ENCODE data around the gene CASQ1.

Gene CASQ1

GRCh38 chr1:160189649-160190625 is at the start of gene CASQ1:
Gene CASQ1 (plus strand): TSS chr1:160190575. CDS start chr1:160190752, 177 bp downstream.
- H3K4me3 ChIP-seq (ENCODE audit: low read depth, low read length), result no peak within 1 kb of the TSS
- DNase-seq (ENCODE audit: low read depth), result no peak
- TF ChIP-seq CTCF (conservative IDR thresholded peaks at IDR 0.05; ENCODE audit: low read depth, low read length), result no peak

- no peak overlapping the region for H3K4me3 ChIP-seq (ENCODE audit: low read depth, low read length)
- no peak for TF ChIP-seq CTCF (conservative IDR thresholded peaks at IDR 0.05; ENCODE audit: low read depth, low read length)
- no peak for DNase-seq (ENCODE audit: low read depth)
These were observed 46.7 kb upstream of the CASQ1 start for GRCh38 chr1:160143695-160144094.

- no peak for TF ChIP-seq CTCF (conservative IDR thresholded peaks at IDR 0.05; ENCODE audit: low read depth, low read length)
- no peak overlapping the region for H3K4me3 ChIP-seq (ENCODE audit: low read depth, low read length)
- peak; percentile 33 for DNase-seq (ENCODE audit: low read depth)
These were observed 45.5 kb upstream of the CASQ1 start for GRCh38 chr1:160144921-160145320.

GRCh38 chr1:160146107-160146506 is 44.3 kb upstream of the CASQ1 start:
- TF ChIP-seq CTCF (conservative IDR thresholded peaks at IDR 0.05; ENCODE audit: low read depth, low read length), result no peak
- DNase-seq (ENCODE audit: low read depth), result no peak
- H3K4me3 ChIP-seq (ENCODE audit: low read depth, low read length), result no peak overlapping the region

- no peak for TF ChIP-seq CTCF (conservative IDR thresholded peaks at IDR 0.05; ENCODE audit: low read depth, low read length)
- no peak overlapping the region for H3K4me3 ChIP-seq (ENCODE audit: low read depth, low read length)
- DNase-seq (ENCODE audit: low read depth), result no peak
These were observed 42.3 kb upstream of the CASQ1 start for GRCh38 chr1:160148121-160148520.

- TF ChIP-seq CTCF (conservative IDR thresholded peaks at IDR 0.05; ENCODE audit: low read depth, low read length), result no peak
- no peak for DNase-seq (ENCODE audit: low read depth)
- H3K4me3 ChIP-seq (ENCODE audit: low read depth, low read length), result no peak overlapping the region
These were observed 41.1 kb upstream of the CASQ1 start for GRCh38 chr1:160149233-160149632.

- H3K4me3 ChIP-seq (ENCODE audit: low read depth, low read length), result no peak overlapping the region
- TF ChIP-seq CTCF (conservative IDR thresholded peaks at IDR 0.05; ENCODE audit: low read depth, low read length), result no peak
- DNase-seq (ENCODE audit: low read depth), result peak; percentile 48
These were observed 40.7 kb upstream of the CASQ1 start for GRCh38 chr1:160149716-160150115.
